Hippocampal formation (tissue), 2 donors: ENCODE data around the gene RPS27L.

Experiments used
- DNase-seq, 2 donors: peaks; one replicate each; lab custom pipeline; 2025; lab: John Stamatoyannopoulos, UW

Gene RPS27L

GRCh38 chr15:63157118-63157843 is at the start of gene RPS27L:
TSS of gene RPS27L (minus strand) at chr15:63157477. CDS start at chr15:63157405, 72 bp downstream.
- DNase-seq, result peak; percentile 87

DNA sequence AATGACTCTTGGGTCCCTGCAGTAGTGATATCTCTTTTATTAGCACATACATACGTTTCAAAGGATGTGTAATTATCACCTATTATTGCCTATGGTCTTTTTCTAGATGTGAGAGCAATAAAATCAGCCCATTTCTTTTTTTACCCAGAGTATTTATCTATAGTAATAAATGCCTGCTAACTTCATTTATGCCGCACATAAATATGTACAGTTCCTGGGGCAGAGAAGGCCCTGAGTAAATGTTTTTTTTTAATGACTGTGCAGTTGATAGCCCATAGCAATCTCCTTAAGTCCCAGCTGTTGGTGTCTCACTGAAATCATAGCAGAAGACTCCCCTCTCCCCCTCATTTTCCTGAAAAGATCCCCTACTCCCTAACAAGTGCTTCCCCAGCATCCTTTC is 48.8 kb upstream of the RPS27L start:
- DNase-seq, result no peak

DNA sequence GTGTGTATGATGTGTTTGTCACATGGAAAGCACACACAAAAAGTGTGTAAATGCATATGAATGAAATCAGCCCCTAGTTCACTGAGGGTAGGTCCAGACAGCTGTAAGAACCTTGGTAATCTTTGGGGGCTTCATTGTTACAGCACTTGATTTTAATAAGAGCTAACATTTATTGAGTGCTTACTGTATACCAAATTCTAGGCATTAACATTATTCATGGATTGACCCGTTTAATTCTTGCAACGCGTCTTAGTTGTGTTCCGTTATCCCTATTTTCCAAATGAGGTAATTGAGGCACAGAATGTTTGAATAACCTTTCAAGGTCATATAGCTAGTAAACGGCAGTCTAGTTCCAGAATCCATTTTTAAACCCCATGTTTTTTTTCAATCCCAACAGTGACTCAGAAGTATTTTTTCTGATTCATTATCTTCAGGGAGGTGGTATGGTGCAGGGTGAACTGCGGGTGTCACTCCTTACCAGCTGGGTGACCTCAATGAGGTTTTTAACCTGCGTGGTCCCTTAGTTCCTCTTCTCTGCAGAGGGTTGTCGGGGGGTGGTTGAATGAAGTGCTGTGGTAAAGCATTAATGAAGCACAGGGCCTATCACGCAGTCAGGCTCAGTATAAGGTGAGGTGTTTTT is 46.3 kb upstream of the RPS27L start:
- no peak for DNase-seq

DNA sequence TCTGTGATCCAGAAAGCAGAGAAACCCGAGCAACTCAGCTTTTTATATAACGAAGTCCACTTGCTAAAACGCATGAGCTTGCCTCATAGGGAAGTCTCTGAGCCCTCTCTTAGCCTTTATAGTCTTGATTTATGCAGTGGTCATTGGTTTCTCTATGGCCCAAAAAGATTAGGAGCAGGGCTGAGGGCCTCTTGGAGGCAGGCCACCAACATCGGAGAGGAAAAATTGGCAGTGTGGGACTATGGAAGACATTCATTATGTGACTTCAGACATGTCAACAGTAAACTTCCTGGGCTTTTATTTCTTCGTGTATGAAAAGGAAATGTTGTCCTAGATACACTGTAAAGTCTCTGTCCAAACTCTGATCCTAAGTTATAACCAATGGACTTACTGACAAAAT is 45.6 kb upstream of the RPS27L start:
- DNase-seq, result no peak

DNA sequence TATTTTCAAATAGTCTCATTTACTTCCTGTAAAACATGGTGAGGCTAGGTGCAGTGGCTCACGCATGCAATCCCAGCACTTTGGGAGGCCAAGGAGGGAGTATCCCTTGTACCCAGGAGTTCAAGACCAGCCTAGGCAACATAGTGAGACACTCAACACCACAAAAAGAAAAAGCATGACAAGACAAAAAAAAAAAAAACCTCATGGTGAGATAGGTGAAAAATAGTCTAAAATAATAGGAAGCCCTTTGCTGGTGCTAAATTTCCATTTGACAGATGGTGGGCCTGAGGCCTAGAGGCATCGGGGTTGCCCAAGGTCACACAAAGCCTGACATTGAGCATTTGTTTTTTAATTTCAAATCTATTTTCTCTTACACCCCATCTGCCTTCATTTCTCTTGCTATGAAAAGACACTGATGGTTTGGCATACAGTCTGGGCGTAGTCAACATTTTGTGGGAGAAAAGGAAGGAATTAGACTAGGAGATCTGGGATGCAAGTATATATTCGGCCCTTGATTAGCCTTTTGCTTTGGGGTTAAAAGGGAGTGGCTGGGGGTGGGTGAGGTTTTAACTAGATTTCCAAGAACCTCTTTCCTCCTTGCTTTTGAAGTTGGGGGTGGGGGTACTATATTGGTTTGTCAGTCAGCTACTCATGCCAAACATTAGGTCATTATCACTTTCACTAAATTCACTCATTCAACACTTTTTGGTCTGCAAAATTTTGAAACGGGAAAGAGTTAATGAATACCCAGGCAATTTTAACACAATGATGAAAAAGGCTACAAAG is 43.4 kb upstream of the RPS27L start:
- no peak for DNase-seq

- DNase-seq, result no peak
Measured at GRCh38 chr15:63198371-63199250, 41.3 kb upstream of the RPS27L start.

DNA sequence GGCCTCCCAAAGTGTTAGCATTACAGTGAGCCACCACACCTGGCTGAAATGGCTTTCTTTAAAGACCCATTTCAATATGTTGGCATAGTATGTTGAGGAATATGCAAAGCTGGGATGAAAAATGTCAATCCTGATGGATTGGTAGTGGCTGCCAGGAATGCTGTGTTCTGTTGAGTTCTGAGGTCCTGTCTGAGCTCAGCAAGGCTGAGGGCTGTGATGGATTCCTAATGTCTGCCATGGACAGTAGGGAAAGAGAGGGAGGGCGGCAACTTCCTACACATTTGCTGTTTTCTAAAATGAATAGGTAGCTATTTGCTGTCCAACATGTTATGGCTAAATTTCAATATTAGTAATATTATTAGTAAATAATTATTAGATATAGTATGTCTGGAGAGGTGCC is 40.3 kb upstream of the RPS27L start:
- no peak for DNase-seq

DNA sequence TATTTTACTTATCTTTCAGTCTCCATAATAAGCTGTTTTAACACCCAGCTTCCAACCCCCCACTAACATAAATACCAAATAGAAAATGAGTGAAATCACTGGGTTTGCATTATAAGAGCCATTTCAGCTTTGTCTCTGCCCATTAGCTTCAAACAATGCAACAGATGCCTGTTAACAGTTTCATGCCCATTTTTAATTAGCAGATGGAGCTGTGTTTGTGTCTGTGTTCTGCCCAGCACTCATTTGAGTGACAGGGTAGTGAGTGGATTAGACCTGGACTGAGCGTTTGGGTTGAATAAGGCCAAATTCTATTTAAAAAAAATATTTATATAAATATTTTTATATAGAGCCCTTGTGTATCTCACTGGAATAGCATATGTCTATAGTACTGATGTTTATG is 39.6 kb upstream of the RPS27L start:
- no peak for DNase-seq

DNA sequence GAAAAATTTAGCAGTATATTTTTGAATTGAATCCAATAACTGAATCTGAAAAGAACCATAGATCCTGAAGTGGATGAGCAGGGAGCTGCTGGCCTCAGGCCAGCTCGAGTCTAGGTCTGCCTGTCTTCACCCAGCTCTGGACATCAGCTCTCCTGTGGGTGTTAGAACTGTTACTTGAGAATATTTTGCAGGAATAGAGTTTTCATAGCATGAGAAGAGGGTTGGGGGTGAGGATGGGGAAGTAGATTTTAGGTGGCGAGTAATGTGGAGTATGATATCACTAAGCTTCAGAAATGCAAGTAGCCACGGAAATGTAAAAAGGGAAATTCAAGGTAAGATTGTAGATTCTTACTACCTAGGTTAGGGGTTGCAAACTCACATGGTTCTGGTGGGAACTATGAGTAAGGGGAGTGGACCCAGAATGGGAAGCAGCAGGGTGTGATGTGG is 38.3 kb upstream of the RPS27L start:
- no peak for DNase-seq

- no peak for DNase-seq
Measured at GRCh38 chr15:63194880-63195568, 37.7 kb upstream of the RPS27L start.

DNA sequence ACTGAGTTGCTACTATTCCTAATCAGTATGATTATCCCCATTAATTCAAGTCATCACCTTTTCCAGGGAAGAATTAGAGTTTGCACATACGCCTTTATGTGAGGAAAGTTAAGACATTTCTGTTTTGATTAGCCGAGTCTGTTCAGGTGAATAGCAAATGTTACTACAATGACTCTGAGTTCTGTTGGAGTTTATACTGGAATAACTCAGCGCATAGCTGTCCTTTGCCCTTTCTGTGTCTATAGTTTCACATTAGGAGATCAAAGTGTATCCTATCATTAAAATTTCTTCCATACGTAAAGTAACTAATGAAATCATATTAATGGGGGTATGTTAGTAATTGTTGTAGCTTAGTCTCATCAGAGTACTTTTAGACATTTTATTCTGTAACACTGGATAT is 37.0 kb upstream of the RPS27L start:
- no peak for DNase-seq

- DNase-seq, result no peak
Measured at GRCh38 chr15:63192619-63193206, 35.4 kb upstream of the RPS27L start.

DNA sequence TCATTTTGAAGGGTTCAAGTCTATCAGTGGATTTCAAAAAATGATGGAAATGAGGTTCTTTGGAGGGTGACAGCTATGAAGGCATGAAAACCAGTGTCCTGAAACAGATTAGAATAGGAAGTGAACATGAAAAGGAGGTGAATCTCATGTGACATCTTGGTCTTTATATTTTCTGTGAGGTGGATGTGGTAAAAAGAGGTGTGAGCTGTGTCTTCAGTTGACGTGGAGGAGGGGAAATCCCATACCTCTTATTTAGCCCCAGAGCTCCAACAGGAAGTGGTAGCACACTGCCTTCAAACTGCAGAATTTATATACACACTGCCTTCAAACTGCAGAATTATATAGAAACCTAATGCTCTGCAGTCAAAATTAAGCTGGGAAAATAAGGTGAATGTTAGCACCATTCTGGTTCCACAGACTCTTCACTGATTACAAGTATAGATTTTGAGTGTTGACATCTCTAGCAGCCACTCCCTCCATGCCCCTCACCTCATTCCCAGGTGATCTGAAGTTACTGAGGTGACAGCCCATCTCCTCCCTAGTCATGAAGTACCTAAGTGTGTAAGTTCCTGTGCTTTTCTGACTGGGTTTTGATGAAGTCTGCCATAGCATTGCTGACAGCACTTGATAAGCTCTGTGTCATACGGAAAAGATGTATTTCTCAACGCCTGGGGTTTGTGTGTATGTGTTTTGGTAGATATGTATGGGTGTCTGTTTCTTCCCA is 34.8 kb upstream of the RPS27L start:
- no peak for DNase-seq

GRCh38 chr15:63190769-63191649 is 33.7 kb upstream of the RPS27L start:
- DNase-seq, result no peak

- DNase-seq, result no peak
Measured at GRCh38 chr15:63189941-63190768, 32.9 kb upstream of the RPS27L start.

DNA sequence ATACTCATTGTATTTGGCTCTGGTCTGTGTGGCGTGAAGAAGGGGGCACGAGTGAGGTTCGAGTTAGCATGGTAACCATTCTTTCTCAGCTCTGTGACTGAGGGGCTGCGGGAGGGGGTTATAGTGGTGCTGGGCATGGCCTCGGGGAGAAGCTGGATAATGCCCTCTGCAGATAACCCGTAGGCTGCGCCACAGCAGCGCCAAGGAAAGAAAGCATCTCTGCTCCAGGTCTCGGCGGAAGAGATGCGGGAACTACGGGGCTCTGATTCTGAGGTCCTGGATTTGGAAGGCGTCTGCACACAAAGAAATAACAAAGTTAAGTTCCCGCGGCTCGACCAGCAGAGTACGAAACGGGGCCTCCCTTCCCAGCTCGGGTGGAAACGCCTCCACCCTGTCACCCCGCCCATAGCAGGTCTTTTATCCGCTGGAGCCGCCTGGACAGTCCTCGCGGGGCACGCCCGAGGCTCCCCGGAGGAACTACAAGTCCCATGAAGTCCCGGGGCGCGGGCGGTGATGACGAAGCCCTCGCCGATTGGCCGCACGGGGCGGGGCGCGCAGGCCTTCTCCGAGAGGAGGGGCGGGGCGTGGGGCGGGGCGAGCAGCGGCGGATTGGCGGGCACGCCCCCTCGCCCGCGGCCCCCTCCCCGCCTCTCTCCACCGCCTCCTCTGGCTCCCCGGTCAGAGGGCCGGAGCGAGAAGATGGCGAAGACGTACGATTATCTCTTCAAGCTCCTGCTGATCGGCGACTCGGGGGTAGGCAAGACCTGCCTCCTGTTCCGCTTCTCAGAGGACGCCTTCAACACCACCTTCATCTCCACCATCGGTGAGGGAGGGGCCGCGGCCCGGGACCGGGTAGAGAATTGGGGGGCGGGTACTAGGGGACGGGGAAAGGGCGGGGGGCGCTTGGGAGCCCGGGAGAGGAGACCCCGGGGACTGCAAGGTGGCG is 31.9 kb upstream of the RPS27L start, which contains the start of gene RAB8B:
Gene RAB8B (plus strand): TSS at position 681 of the 946 bp plus-strand sequence. CDS start 19 bp downstream, at position 700.
- DNase-seq, result peak; percentile 92 to 98
